ENCODE results near the gene XIRP2.

Gene XIRP2

GRCh38 chr2:166888180-166888579 is at the start of gene XIRP2:
TSS of gene XIRP2 (plus strand) at chr2:166888480. CDS start at chr2:166903483, 15,003 bp downstream.
- no peak for DNase-seq (ENCODE audit: low read depth)

- DNase-seq (ENCODE audit: low read depth), result no peak
Observed at GRCh38 chr2:166841152-166841551, 47.1 kb upstream of the XIRP2 start.

DNA sequence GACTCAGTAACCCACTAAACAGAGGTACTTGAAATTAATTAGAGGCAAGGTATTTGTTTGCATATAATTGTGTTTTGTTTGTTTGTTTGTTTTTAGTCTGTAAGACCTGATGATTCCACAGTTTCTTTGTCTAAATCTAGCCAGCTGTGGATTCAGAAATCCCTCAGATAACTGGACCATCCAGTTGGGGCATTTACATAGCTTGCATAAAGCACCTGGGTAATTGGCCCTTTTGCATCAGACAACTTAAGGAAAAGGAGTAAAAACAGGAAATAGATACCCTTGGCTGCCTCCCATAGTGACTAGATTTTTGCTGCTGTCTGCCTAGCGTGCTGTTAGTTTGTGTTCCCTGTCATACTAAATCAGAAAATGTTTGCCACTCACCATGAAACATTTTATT is 46.6 kb upstream of the XIRP2 start:
- no peak for DNase-seq (ENCODE audit: low read depth)

DNA sequence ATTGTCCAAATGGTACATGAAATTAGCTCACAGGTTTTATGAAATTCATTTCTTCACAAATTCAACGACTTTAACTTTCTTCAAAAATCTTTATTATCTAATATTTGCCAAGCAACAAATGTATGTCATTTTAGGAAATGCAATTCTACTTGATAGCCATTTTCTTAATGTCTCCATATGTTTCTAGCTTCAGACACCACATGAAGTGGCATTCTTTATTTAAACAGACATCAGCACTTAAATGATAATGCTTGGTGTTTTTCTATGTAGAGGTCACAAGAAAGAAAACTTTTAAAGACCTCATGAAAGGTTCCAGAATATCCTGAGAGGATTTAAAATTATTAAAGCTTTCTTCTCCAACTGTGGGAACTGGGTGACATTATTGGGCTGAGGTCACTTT is 44.2 kb upstream of the XIRP2 start:
- DNase-seq (ENCODE audit: low read depth), result no peak

DNA sequence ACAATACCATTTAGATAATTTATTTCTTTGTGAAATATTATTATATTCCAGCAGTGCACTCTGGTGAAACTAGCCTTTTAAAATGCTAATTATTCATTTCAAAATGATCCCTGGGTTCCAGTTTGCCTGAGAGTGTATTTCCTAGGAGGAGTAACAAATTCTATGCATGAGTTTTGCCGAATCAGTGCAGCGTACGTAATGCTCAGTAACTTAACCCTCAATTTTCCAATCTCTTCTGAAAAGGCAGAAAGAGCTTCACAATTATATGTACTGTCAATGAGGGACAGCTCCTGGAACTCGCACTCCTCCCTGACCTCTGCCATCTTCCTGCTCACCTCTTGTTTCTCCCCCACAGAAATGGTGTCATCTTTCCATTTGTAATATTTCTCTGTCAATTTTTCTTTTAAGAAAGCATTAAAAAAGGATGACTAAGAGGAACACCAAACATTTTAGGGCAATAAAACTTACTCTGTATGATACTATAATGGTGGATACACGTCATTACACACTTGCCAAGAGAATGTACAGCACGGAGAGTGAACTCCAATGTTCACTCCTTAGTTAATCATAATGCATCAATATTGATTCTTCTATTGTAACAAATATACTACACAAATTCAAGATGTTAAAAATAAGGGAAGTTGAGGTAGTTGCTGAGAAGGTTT is 25.7 kb upstream of the XIRP2 start:
- DNase-seq (ENCODE audit: low read depth), result no peak

DNA sequence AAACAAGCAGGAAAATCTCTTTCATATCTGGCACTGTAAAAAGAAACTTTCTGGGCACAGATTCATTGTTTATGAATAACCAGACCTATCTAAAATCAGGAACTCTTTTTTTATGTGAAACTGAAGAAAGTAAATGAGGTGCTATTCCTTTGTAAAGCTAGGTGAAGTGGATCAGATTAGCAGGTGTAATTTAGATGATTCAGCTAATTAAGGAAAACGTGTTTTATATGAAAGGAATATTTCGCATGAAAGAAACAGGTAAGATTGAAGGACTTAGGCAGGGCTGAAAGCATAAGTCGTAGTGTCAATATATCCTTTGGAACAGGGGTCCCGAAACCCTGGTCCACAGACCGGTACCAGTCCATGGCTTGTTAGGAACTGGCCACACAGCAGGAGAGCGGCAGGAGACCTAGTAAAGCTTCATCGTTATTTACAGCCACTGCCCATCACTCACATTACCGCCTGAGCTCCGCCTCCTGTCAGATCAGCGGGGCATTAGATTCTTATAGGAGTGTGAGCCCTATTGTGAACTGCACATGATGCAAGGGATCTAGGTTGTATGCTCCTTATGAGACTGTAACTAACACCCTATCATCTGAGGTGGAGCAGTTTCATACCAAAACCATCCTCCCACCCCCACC is 20.3 kb upstream of the XIRP2 start:
- DNase-seq (ENCODE audit: low read depth), result no peak

DNA sequence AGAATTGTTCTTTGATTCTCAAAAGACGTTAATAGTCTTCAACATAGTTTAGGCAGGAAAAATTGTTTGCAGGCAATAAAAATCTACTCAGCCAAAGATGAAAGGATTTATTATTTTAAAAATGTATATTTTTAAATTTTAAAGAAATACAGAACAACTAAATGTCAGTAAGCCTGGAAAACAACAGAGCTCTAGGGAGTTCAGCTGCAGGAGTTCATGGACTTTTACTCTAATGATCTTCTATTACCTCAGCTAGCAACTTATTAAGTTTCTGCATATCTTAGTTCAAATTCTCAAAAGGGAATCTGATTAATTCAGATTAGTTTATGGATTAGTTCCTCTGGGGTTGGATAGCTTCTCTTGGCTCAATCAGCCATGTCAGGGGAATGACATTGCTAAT is 17.9 kb upstream of the XIRP2 start:
- no peak for DNase-seq (ENCODE audit: low read depth)

GRCh38 chr2:166881177-166881576 is 7.1 kb upstream of the XIRP2 start:
- DNase-seq (ENCODE audit: low read depth), result no peak

GRCh38 chr2:166882851-166883250 is 5.4 kb upstream of the XIRP2 start:
- DNase-seq (ENCODE audit: low read depth), result no peak

GRCh38 chr2:166891727-166892126 is 3.4 kb downstream of the XIRP2 start:
- no peak for DNase-seq (ENCODE audit: low read depth)

DNA sequence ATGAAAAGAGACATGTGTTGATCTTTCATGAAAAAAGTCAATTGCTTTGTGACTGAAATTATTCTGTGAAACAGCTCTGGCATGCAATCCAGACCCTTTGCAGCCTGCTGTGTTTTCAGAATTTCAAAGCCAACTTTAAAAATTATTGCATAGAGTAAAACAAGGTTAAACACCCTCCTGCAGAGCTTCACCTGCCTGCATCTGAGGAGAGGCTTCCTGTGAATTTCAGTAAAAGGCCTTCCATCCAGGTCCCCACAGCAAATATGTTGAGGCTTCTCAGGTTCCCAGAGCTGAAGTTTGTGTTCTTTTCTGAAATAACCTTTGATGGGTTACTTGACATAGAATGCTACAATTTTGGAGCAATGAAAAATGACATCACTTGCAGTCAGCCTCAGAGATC is 4.1 kb downstream of the XIRP2 start:
- DNase-seq (ENCODE audit: low read depth), result no peak

GRCh38 chr2:166895243-166895642 is 7.0 kb downstream of the XIRP2 start:
- DNase-seq (ENCODE audit: low read depth), result no peak

DNA sequence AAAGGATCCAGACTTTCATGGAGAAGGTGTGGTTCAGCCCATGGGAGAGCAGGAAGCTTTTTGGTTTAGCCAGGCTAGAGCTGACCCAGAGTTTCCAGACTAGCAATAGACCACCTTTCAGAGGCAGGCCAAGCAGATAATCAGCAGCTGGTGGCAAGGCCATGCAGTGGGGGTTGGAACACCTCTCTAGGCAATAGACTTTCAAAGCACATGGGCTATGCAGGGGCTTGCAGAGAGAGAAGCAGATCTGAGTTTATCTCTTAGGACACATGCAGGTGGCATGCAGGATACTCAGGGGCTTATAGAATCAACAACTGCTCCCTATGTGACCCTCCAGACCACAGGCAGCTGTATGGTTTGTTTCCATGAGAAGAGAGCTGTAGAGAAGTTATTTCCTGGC is 9.4 kb downstream of the XIRP2 start:
- DNase-seq (ENCODE audit: low read depth), result no peak

GRCh38 chr2:166899676-166900075 is 11.4 kb downstream of the XIRP2 start:
- DNase-seq (ENCODE audit: low read depth), result no peak

- DNase-seq (ENCODE audit: low read depth), result no peak
Observed at GRCh38 chr2:166900700-166901099, 12.4 kb downstream of the XIRP2 start.

- no peak for DNase-seq (ENCODE audit: low read depth)
Observed at GRCh38 chr2:166901336-166901735, 13.1 kb downstream of the XIRP2 start.

GRCh38 chr2:166916987-166917386 is 28.7 kb downstream of the XIRP2 start:
- no peak for DNase-seq (ENCODE audit: low read depth)

DNA sequence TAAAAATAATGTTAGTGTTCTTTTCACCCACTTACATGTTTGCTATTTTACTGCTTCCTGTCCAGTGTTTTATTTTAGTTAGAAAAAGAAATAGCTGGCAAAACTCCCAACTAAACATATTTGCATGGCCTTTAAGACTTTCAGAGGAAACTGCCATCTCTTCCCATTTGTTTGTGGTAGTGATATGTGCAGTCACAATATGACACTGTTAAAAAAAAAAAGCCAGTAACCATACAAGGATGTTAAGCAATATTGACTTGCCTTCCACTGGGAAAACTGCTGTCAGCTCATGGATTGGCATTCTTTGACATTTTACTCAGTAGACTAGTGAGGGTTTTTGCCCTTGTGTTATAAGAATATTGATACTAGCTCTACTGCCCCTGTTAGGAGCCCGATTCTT is 29.1 kb downstream of the XIRP2 start:
- DNase-seq (ENCODE audit: low read depth), result no peak

- DNase-seq (ENCODE audit: low read depth), result no peak
Observed at GRCh38 chr2:166921261-166921896, 33.1 kb downstream of the XIRP2 start.

- DNase-seq (ENCODE audit: low read depth), result no peak
Observed at GRCh38 chr2:166924967-166925366, 36.7 kb downstream of the XIRP2 start.

DNA sequence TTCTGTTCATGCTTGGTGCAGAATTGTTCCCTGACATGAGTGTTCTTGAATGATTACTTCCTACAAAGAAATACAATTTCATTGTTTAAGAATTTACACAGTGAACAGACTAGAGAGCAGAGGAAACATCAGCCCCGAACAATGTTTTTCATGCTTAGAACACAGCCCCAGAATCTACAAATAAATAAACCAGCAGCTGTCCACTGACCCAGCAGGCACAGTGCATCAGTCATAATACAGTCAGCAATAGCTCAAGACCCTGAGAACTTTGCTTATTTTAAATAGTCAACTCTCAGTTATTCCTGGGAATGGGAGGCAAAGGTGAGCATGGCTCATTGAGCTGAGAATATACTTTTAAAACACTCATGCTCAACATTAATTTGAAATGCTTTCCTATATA is 38.4 kb downstream of the XIRP2 start:
- DNase-seq (ENCODE audit: low read depth), result no peak

DNA sequence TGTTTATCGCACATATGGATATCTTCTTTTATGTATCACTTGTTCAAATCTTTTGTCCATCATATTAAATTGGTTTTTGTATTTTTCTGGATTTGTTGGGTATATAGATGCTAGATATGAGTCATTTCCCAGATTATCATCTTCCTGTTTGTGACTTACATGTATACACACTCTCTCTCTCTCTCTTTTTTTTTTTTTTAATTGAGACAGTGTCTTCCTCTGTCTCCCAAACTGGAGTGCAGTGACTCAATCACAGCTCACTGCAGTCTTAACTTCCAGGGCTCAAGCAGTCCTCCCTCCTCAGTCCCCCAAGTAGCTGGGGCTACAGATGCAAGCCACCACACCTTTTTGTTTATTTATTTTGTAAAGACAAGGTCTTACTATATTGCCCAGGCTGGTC is 43.8 kb downstream of the XIRP2 start:
- no peak for DNase-seq (ENCODE audit: low read depth)

DNA sequence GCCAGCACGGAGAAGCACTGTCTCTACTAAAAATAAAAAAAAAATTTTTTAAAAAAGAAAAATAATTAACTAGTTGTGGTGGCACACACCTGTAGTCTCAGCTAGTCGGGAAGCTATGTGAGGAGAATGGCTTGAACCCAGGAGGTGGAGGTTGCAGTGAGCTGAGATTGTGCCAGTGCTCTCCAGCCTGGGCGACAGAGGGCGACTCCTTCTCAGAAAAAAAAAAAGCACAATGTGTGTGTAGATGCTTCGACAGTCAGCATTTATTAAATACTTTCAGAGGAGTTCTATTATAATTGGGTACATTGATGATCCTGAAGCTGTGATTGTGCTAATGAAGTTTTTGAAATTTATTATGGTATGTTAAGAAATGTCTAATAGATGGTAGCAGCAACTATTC is 46.5 kb downstream of the XIRP2 start:
- DNase-seq (ENCODE audit: low read depth), result no peak

GRCh38 chr2:166942377-166942776 is 54.1 kb downstream of the XIRP2 start:
- no peak for DNase-seq (ENCODE audit: low read depth)
